ENCODE measurements around the gene CNNM1. TPM values are rescaled to one million over a fixed set of nuclear protein-coding genes. Genes with fewer than 3 reads are reported as not detected.
A peak's percentile ranks its signal among the peaks of the same experiment; 100 is the strongest.

Gene CNNM1
- total RNA-seq, 1 donor from 2014 or later, result 0.35 TPM

- Histone ChIP-seq H3K4me1 (peaks cover 19% of the 10 kb centered on the region), H3K36me3 (peaks cover 7% of the 10 kb centered on the region), H3K27ac (no peak overlapping the region), H3K4me3 (no peak overlapping the region), H3K9me3 (no peaks in the 10 kb centered on the region), H3K27me3 (ENCODE audit: low read depth) (no peaks in the 10 kb centered on the region)
- TF ChIP-seq CTCF (IDR thresholded peaks at IDR 0.05), result no peak
- no peak for DNase-seq
- ATAC-seq, result no peak
- intact Hi-C loops (cut with DNase I), result no loop called here
Observed at GRCh38 chr10:99432881-99433280, 103.7 kb downstream of the CNNM1 start.

- intact Hi-C loops (cut with DNase I), result no loop called here
- peaks cover 10% of the 10 kb centered on the region for H3K36me3 ChIP-seq
- no peak overlapping the region for H3K4me3 ChIP-seq
- H3K9me3 ChIP-seq, result no peaks in the 10 kb centered on the region
- no peak for TF ChIP-seq CTCF (IDR thresholded peaks at IDR 0.05)
- peaks cover 19% of the 10 kb centered on the region for H3K4me1 ChIP-seq
- DNase-seq (no peak), ATAC-seq (no peak)
- no peak overlapping the region for H3K27ac ChIP-seq
- no peaks in the 10 kb centered on the region for H3K27me3 ChIP-seq (ENCODE audit: low read depth)
Observed at GRCh38 chr10:99433378-99434020, 104.3 kb downstream of the CNNM1 start.

GRCh38 chr10:99435986-99436638 is 107.0 kb downstream of the CNNM1 start:
- Histone ChIP-seq H3K9me3 (no peaks in the 10 kb centered on the region), H3K36me3 (peaks cover 10% of the 10 kb centered on the region), H3K27me3 (ENCODE audit: low read depth) (no peaks in the 10 kb centered on the region), H3K4me1 (peaks cover 10% of the 10 kb centered on the region), H3K27ac (no peak overlapping the region), H3K4me3 (no peak overlapping the region)
- TF ChIP-seq CTCF (IDR thresholded peaks at IDR 0.05), result peak; percentile 53
- intact Hi-C loops (cut with DNase I), result no loop called here
- no peak for DNase-seq
- peak; percentile 54 to 61 for ATAC-seq

- H3K27me3 ChIP-seq (ENCODE audit: low read depth), result no peaks in the 10 kb centered on the region
- no peaks in the 10 kb centered on the region for H3K9me3 ChIP-seq
- ATAC-seq, result no peak
- H3K27ac ChIP-seq, result no peak overlapping the region
- no peak overlapping the region for H3K4me3 ChIP-seq
- DNase-seq, result no peak
- intact Hi-C loops (cut with DNase I), result no loop called here
- H3K4me1 ChIP-seq, result no peaks in the 10 kb centered on the region
- H3K36me3 ChIP-seq, result peaks cover 7% of the 10 kb centered on the region
- TF ChIP-seq CTCF (IDR thresholded peaks at IDR 0.05), result no peak
Observed at GRCh38 chr10:99438890-99439289, 109.7 kb downstream of the CNNM1 start.

GRCh38 chr10:99442394-99442793 is 113.2 kb downstream of the CNNM1 start:
- no peak for ATAC-seq
- H3K9me3 ChIP-seq, result no peaks in the 10 kb centered on the region
- no peak overlapping the region for H3K27ac ChIP-seq
- peaks cover 6% of the 10 kb centered on the region for H3K36me3 ChIP-seq
- no peaks in the 10 kb centered on the region for H3K4me1 ChIP-seq
- no peak for TF ChIP-seq CTCF (IDR thresholded peaks at IDR 0.05)
- no peaks in the 10 kb centered on the region for H3K27me3 ChIP-seq (ENCODE audit: low read depth)
- H3K4me3 ChIP-seq, result no peak overlapping the region
- DNase-seq, result no peak
- intact Hi-C loops (cut with DNase I), result no loop called here
